GM18502 (cell line): Measurements from ENCODE around the gene SENP5.
A peak's percentile ranks its signal among the peaks of the same experiment; 100 is the strongest.
"Not testable (repeated sequence)": the region's sequence is repeated elsewhere in the genome, so short reads cannot be mapped to it uniquely, and the experiment has no call there.

Source experiments
- ATAC-seq: cut with Tn5 transposase; IDR thresholded peaks from one replicate; pipeline ENCODE4 v1.9.1; 2021; ENCODE audit warnings: mild to moderate bottlenecking; ENCODE audit not compliant: unreplicated experiment, poor library complexity

Gene SENP5, protein sequence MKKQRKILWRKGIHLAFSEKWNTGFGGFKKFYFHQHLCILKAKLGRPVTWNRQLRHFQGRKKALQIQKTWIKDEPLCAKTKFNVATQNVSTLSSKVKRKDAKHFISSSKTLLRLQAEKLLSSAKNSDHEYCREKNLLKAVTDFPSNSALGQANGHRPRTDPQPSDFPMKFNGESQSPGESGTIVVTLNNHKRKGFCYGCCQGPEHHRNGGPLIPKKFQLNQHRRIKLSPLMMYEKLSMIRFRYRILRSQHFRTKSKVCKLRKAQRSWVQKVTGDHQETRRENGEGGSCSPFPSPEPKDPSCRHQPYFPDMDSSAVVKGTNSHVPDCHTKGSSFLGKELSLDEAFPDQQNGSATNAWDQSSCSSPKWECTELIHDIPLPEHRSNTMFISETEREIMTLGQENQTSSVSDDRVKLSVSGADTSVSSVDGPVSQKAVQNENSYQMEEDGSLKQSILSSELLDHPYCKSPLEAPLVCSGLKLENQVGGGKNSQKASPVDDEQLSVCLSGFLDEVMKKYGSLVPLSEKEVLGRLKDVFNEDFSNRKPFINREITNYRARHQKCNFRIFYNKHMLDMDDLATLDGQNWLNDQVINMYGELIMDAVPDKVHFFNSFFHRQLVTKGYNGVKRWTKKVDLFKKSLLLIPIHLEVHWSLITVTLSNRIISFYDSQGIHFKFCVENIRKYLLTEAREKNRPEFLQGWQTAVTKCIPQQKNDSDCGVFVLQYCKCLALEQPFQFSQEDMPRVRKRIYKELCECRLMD

DNA sequence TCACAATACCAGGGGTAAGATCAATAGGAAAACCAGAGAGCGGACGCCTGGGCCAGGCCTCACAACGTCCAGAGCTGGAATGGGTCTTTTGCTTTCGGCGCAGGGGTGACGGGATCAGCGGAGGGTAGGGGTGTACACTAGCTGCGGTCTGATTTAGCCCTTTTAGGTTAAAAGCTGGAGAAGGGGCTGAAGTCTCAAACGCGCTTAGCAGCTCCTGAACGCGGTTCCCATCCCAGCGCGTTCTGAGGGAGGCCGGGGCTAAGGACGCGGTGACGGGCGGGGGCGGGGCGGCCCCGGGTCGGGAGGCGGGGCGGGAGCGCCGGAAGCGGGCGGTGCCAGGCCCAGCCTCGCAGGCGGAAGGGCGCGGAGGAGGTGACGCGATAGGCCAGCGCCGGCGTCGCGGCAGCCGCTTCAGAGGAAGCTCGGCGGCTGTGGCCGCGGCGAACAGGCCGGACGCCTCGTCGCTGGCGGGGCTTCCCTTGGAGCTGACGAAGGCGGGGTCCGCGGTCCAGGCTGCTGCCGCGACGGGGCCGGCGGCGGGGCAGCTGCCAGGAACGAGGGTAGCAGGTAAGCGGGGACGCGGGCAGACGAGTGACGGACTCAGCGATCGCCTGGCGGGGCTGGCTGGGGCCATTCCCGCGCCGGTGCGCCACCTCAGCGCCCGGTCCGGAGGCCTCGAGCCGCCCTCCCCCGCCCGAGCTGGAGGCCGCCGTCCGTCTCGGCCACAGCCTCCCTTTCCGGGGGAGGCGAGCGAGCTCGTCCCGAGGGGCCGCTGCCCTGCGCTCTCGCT, at the start of gene SENP5:
TSS of gene SENP5 (plus strand) at position 414 of the 790 bp plus-strand sequence. CDS start 17,262 bp downstream, outside the sequence.
- peak; percentile 88 for ATAC-seq

GRCh38 chr3:196821806-196822355, 45.8 kb upstream of the SENP5 start:
- no peak for ATAC-seq

DNA sequence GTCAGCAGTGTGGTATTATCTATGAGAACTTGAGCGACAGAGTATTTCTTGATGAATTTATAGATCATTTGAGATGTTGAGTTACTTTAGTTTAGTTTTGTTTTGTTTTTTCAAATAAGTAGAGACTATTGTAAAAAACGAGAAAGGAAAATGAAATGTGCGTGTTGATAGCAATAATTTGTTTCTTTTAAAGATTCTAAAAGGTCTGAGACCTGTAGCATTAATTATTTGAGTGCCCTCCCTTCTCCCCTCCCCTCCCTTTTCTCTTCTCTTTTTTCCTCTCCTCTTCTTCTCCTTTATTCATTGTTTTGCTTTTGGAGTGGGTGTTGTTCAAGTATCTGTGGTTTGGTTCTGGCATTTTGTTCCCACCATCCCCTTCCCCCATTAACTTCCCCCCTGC, 38.1 kb upstream of the SENP5 start:
- not testable (repeated sequence) for ATAC-seq

- ATAC-seq, result no peak
Observed at GRCh38 chr3:196835086-196835485, 32.6 kb upstream of the SENP5 start.

DNA sequence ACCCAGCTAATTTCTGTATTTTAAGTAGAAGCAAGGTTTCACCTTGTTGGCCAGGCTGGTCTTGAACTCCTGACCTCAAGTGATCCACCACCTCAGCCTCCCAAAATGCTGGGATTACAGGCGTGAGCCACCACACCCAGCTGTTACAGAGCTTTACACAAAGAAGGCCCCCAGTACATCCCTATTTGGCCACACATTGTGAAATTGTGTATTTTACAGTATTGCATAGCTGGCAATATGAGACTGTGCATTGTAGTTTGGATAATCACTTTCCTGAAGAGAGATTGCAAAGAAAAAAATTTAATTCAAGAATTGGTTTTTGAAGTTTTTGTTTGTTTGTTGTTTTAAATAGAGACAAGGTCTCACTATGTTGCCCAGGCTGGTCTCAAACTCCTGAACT, 31.1 kb upstream of the SENP5 start:
- ATAC-seq, result not testable (repeated sequence)

DNA sequence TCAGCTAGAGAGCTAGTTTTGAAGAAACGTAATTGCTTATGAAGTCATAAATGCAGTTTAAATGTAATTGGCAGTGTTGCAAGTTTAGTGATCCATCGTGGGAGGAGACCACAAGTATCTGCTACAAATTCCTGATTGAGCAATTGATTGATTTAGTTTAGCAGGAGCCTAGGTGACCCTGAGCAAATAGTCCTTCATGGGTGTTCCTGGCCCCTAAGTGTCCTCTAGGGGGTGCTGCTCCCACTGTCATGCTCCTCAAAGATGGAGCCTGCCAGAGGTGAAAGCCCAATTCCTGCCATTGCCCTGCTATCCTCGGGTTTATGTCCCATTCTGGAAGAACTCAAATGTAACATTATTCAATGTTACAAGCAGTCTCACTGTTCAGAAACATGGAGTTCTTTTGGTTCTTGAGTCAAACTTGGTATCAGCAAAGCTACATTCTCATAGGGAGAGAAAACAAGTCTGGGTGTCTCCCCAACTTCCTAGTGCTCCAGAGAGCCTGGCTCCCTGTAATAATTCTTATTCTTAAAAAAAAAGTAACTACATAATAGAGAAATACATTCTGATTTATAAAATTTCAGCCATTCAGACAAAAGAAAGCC, 29.8 kb upstream of the SENP5 start:
- no peak for ATAC-seq

- not testable (repeated sequence) for ATAC-seq
Observed at GRCh38 chr3:196839351-196839750, 28.4 kb upstream of the SENP5 start.

DNA sequence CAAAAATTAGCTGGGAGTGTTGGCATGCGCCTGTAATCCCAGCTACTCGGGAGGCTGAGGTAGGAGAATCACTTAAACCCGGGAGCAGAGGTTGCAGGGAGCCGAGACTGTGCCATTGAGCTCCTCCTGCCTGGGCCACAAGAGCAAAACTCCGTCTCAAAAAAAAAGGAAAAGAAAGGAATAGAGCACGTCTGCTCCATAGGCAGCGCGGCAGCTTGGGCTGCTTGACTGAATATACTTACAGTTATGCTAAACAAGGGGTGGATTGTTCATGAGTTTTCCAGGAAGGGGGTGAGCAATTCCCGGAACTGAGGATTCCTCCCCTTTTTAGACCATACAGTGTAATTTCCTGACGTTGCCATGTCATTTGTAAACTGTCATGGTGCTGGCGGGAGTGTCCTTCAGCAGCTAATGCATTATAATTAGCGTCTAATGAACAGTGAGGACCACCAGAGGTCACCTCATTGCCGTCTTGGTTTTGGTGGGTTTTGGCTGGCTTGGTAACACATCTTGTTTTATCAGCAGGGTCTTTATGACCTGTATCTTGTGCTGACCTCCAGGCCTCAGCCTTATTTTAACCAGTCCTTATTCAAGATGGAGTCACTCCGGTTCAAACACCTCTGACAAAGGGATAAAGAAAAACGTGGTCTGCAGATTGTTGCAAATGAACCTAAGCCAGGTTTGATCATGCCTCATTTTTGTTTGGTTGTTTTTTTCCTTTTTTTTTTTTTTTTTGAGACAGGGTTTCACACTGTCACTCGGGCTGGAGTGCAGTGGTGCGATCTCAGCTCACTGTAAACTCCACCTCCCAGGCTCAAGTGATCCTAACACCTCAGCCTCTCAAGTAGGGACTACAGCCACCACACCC, 24.9 kb upstream of the SENP5 start:
- no peak for ATAC-seq

- no peak for ATAC-seq
Observed at GRCh38 chr3:196843435-196844110, 24.1 kb upstream of the SENP5 start.

DNA sequence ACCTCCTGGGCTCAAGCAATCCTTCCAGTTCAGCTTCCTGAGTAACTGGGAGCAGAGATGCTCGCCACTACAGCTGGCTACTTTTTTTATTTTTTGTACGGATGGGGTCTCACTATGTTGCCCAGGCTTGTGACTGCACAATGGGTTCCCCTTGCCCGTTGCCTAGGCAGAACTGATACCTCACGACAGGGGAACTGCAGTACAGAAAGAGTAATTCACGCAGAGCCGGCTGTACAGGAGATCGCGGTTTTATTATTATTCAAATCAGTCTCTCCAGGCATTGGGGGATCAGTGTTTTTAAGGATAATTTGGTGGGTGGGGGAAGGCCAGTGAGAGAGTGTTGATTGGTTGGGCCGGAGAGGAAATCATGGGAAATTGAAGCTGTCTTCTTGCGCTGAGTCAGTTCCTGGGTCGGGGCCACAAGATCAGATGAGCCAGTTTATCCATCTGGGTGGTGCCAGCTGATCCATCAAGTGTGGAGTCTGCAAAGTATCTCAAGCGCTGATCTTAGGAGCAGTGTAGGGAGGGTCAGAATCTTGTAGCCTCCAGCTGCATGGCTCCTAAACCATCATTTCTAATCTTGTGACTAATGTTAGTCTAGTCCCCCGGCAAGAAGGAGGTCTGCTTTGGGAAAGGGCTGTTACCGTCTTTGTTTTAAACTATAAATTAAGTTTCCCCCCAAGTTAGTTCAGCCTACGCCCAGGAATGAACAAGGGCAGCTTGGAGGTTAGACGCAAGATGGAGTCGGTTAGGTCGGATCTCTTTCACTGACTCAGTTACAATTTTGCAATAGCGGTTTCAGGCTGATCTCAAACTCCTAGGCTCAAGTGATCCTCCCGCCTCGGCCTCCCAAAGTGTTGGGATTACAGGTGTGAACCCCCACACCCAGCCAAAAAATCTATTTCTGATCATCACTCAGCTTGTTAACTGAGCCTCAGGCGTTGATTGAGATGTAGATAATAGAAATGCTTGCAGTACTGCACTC, 23.2 kb upstream of the SENP5 start:
- not testable (repeated sequence) for ATAC-seq

DNA sequence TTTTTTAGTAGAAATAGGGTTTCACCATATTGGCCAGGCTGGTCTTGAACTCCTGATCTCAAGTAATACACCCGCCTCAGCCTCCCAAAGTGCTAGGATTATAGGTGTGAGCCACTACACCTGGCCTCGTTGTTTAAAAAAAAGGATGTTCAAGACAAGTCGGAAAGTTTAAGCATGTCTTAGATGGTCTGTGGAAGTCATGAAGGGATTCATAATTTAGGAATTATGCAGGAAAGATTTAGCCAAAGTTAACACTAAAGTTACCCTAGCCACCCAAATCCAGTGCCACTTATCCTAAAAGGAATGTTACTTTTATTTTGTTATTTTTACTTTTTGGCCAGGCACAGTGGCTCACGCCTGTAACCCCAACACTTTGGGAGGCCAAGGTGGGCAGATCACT, 19.3 kb upstream of the SENP5 start:
- ATAC-seq, result not testable (repeated sequence)

- ATAC-seq, result no peak
Observed at GRCh38 chr3:196849180-196849741, 18.5 kb upstream of the SENP5 start.

DNA sequence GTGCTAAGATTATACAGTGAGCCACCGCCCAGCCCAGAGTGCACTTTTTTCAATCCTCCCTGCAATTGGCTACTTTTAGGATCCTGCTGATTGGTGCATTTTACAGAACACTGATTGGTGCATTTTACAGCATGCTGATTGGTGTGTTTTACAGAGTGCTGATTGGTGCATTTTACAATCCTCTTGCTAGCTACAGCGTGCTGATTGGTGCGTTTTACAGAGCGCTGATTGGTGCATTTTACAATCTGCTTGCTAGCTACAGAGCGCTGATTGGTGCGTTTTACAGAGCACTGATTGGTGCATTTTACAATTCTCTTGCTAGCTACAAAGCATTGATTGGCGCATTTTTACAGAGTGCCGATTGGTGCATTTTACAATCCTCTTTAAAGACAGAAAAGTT, 4.7 kb upstream of the SENP5 start:
- ATAC-seq, result not testable (repeated sequence)

- ATAC-seq, result no peak
Observed at GRCh38 chr3:196867155-196867506, 589 bp upstream of the SENP5 start.

- ATAC-seq, result peak; percentile 35
Observed at GRCh38 chr3:196868297-196868661, 559 bp downstream of the SENP5 start.

DNA sequence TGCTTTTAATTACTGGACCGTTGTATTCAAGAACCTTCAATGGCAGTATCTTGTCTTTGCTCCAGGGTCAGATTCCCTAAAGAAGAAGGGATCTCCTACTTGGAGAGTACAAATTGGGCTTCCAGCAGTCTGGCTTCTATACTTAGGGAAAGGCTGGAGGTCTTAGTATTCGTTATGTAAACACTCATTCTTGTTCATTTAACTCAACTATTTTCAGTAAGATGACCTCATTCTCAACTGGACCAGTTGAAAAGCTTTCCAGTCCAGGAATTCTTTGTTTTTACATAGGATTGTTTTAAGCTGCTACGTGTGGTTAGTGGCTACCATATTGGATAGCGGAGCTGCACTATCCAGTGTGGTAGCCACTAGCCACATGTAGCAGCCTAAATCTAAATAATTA, 4.6 kb downstream of the SENP5 start:
- no peak for ATAC-seq

DNA sequence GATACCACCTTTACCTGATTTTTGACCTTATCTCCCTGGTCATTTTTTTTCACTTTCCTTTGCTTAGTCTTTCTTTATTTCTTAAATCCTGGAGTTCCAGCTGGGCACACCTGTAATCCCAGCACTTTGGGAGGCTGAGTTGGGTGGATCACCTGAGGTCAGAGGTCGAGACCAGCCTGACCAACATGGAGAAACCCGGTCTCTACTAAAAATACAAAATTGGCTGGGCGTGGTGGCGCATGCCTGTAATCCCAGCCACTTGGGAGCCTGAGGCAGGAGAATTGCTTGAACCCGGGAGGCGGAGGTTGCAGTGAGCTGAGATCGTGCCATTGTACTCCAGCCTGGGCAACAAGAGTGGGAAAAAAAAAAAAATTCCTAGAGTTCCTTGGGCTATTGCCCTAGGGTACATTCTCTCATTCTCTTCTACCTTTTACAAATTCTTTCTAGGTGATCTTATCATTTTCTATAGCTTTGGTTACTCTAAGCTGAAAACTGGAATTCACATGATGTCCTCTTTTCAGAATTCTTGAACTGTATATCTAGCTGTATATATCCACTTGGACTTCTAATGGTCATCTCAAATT, 6.9 kb downstream of the SENP5 start:
- not testable (repeated sequence) for ATAC-seq
